ENCODE data around the gene TRIM33. TPM values are rescaled to one million over a fixed set of nuclear protein-coding genes. Genes with fewer than 3 reads are reported as not detected.
"Not testable (repeated sequence)": the region's sequence is repeated elsewhere in the genome, so short reads cannot be mapped to it uniquely, and the experiment has no call there.

The TRIM33 gene
- total RNA-seq, 8 experiments from 2014 or later = 20.2 to 63.0 (median 51.4) TPM

DNA sequence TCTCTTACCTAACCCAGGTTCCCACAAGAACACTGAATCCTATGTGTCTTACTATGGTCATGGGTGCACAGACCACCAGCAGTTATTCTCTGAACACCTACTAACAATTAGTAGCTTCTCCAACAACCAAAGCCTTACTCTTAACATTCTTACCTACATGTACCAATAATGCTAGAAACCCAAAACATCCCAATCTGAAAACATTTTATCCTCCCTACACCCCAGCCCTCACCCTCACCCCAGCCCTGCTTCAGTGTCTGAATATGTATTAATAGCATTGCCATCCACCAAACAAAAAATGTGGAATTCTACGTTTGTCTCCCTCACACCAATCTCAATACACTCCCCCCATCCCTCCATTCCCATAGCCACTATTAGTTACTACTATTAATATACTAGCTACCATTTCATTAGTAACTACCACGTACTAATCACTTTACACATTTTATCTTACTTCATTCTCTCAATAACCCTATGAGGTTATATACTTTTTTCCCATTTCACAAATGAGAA is 2.6 kb downstream of the TRIM33 start:
- Histone ChIP-seq H3K27ac (no peak overlapping the region), H3K4me1 (replicated peaks in 1 of 2) (peaks cover 18 to 23% of the 10 kb centered on the region in 2 donors), H3K4me3 (peak overlapping the region; percentile 59 to 95 (median 73))
- in situ Hi-C loops (cut with MboI; ENCODE audit: low pct_unique_long_range_greater_than_20kb in 2 of 9, low sequenced_read_pairs in 9 of 9, unreplicated experiment in 9 of 9) = loop anchor here in 1 of 9 experiments (25.0 kb wide), 1 partner anchor 579 kb away; the partner anchor contains the start of gene TSPAN2
- 14 to 100% (median 49%) methylated on average over 1 to 2 of the region's 2 CpGs; no CpG with 5 or more reads in 2 of the 10 experiments for WGBS, 10 experiments
- ATAC-seq (replicated peaks in 6 of 8) = no peak

DNA sequence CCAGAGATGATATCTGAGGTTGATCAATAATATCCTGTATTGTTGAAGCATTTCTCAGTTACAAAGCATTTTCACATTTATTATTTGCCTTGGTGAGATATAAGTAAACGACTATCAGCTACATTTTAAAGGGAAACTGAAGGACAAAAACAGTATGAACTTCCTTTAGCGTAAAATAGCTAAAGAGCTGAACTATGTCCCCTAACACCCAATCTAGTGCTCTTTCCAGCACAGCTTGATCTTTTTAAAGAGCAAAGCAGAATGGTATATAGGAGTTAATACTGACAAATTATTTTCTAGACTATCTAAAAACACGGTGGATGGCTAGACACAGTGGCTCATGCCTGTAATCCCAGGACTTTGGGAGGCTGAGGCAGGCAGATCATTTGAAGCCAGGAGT is 3.5 kb downstream of the TRIM33 start:
- in situ Hi-C loops (cut with MboI; ENCODE audit: low pct_unique_long_range_greater_than_20kb in 2 of 9, low sequenced_read_pairs in 9 of 9, unreplicated experiment in 9 of 9) = loop anchor here in 1 of 9 experiments (25.0 kb wide), 1 partner anchor 580 kb away; the partner anchor contains the start of gene TSPAN2
- no peak for ATAC-seq (replicated peaks in 6 of 8)
- Histone ChIP-seq H3K4me1 (replicated peaks in 1 of 2) (peaks cover 18 to 23% of the 10 kb centered on the region in 2 donors), H3K4me3 (peak overlapping the region in 3 of 5 donors; percentile 59 to 95 (median 73)), H3K27ac (no peak overlapping the region)
- 39 to 93% (median 82%) methylated on average over 2 to 3 of the region's 3 CpGs; no CpG with 5 or more reads in 2 of the 10 experiments for WGBS, 10 experiments

GRCh38 chr1:114505148-114505561 is 5.8 kb downstream of the TRIM33 start:
- H3K27ac ChIP-seq = no peak overlapping the region
- in situ Hi-C loops (cut with MboI; ENCODE audit: low pct_unique_long_range_greater_than_20kb in 2 of 9, low sequenced_read_pairs in 9 of 9, unreplicated experiment in 9 of 9) = loop anchor here in 1 of 9 experiments (25.0 kb wide), 1 partner anchor 582 kb away; the partner anchor contains the start of gene TSPAN2
- no peak overlapping the region for H3K4me3 ChIP-seq
- WGBS, 10 experiments = 93 to 100% (median 100%) methylated on average over 1 to 2 of the region's 2 CpGs; no CpG with 5 or more reads in 2 of the 10 experiments
- ATAC-seq (replicated peaks in 6 of 8) = no peak
- H3K4me1 ChIP-seq (replicated peaks in 1 of 2) = peaks cover 18 to 21% of the 10 kb centered on the region in 2 donors

- Histone ChIP-seq H3K4me3 (no peak overlapping the region), H3K27ac (no peak overlapping the region), H3K4me1 (replicated peaks in 1 of 2) (peaks cover 18 to 21% of the 10 kb centered on the region in 2 donors)
- in situ Hi-C loops (cut with MboI; ENCODE audit: low pct_unique_long_range_greater_than_20kb in 2 of 9, low sequenced_read_pairs in 9 of 9, unreplicated experiment in 9 of 9) = loop anchor here in 1 of 9 experiments (25.0 kb wide), 1 partner anchor 583 kb away; the partner anchor contains the start of gene TSPAN2
- no peak for ATAC-seq (replicated peaks in 6 of 8)
- WGBS, 10 experiments = 72 to 100% (median 89%) methylated on average over 2 to 7 of the region's 7 CpGs
These were observed 7.0 kb downstream of the TRIM33 start for GRCh38 chr1:114503916-114504422.

DNA sequence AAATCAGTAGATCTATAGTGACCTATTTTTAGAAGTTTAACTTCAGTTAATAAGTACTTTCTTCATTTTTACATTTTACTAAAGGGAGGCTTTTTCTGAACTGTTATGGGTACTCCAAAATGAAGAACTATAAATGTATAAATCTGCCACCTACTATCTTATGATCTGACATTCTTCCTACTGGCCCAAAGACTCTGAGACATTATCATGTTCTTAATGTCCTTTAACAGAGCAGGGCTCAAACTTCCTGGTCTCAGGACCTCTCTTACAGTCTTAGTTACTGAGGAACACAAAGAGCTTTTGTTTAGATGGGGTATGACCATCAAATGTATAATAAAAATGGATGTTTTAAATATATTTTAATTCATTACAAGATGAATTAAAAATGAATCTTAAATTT is 8.9 kb downstream of the TRIM33 start:
- in situ Hi-C loops (cut with MboI; ENCODE audit: low pct_unique_long_range_greater_than_20kb in 2 of 9, low sequenced_read_pairs in 9 of 9, unreplicated experiment in 9 of 9) = loop anchor here in 1 of 9 experiments (25.0 kb wide), 1 partner anchor 585 kb away; the partner anchor contains the start of gene TSPAN2
- Histone ChIP-seq H3K4me3 (no peak overlapping the region), H3K4me1 (replicated peaks in 1 of 2) (peaks cover 2 to 6% of the 10 kb centered on the region in 2 donors), H3K27ac (no peak overlapping the region)
- ATAC-seq (replicated peaks in 6 of 8) = no peak

GRCh38 chr1:114499478-114499877 is 11.5 kb downstream of the TRIM33 start:
- ATAC-seq (replicated peaks in 6 of 8) = no peak
- H3K4me3 ChIP-seq = no peak overlapping the region
- H3K4me1 ChIP-seq (replicated peaks in 1 of 2) = no peaks in the 10 kb centered on the region
- in situ Hi-C loops (cut with MboI; ENCODE audit: low pct_unique_long_range_greater_than_20kb in 2 of 9, low sequenced_read_pairs in 9 of 9, unreplicated experiment in 9 of 9) = no loop called here
- H3K27ac ChIP-seq = no peak overlapping the region

- WGBS, 10 experiments = 50 to 100% (median 100%) methylated on average over 1 of the region's 1 CpG; no CpG with 5 or more reads in 3 of the 10 experiments
- ATAC-seq (replicated peaks in 6 of 8) = peak in 2 of 8 experiments; percentile 57 to 65
- in situ Hi-C loops (cut with MboI; ENCODE audit: low pct_unique_long_range_greater_than_20kb in 2 of 9, low sequenced_read_pairs in 9 of 9, unreplicated experiment in 9 of 9) = no loop called here
- H3K4me1 ChIP-seq (replicated peaks in 1 of 2) = no peaks in the 10 kb centered on the region
- no peak overlapping the region for H3K4me3 ChIP-seq
- H3K27ac ChIP-seq = no peak overlapping the region
These were observed 14.9 kb downstream of the TRIM33 start for GRCh38 chr1:114496089-114496488.

- WGBS, 10 experiments = 95 to 100% (median 100%) methylated on average over 2 of the region's 2 CpGs
- in situ Hi-C loops (cut with MboI; ENCODE audit: low pct_unique_long_range_greater_than_20kb in 2 of 9, low sequenced_read_pairs in 9 of 9, unreplicated experiment in 9 of 9) = no loop called here
- Histone ChIP-seq H3K4me1 (replicated peaks in 1 of 2) (no peaks in the 10 kb centered on the region), H3K4me3 (no peak overlapping the region), H3K27ac (no peak overlapping the region)
- ATAC-seq (replicated peaks in 6 of 8) = no peak
These were observed 15.5 kb downstream of the TRIM33 start for GRCh38 chr1:114495486-114495885.

DNA sequence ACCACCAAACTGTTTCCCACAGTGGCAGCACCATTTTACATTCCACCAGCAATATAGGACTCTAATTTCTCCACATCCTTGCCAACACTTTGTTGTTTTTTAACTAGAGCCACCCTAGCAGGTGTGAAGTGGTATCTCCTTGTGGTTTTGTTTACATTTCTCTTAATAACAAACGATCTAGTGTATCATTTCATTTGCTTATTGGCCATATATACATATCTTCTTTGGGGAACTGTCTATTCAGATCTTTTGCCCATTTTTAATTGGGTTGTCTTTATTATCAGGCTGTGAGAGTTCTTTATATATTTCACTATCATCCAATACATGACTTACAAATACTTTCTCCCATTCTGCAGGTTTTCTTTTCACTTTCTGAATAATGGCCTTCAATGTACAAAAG is 18.0 kb downstream of the TRIM33 start:
- ATAC-seq (replicated peaks in 6 of 8) = no peak
- no peak overlapping the region for H3K4me3 ChIP-seq
- no peak overlapping the region for H3K27ac ChIP-seq
- WGBS, 10 experiments = 80 to 100% (median 100%) methylated on average over 1 of the region's 1 CpG
- in situ Hi-C loops (cut with MboI; ENCODE audit: low pct_unique_long_range_greater_than_20kb in 2 of 9, low sequenced_read_pairs in 9 of 9, unreplicated experiment in 9 of 9) = no loop called here
- H3K4me1 ChIP-seq (replicated peaks in 1 of 2) = no peaks in the 10 kb centered on the region

- in situ Hi-C loops (cut with MboI; ENCODE audit: low pct_unique_long_range_greater_than_20kb in 2 of 9, low sequenced_read_pairs in 9 of 9, unreplicated experiment in 9 of 9) = no loop called here
- H3K4me3 ChIP-seq = no peak overlapping the region
- H3K4me1 ChIP-seq (replicated peaks in 1 of 2) = no peaks in the 10 kb centered on the region
- ATAC-seq (replicated peaks in 6 of 8) = peak in 2 of 8 experiments; percentile 81
- WGBS, 10 experiments = 0 to 75% (median 50%) methylated on average over 1 of the region's 1 CpG; no CpG with 5 or more reads in 1 of the 10 experiments
- no peak overlapping the region for H3K27ac ChIP-seq
These were observed 20.7 kb downstream of the TRIM33 start for GRCh38 chr1:114490274-114490693.

DNA sequence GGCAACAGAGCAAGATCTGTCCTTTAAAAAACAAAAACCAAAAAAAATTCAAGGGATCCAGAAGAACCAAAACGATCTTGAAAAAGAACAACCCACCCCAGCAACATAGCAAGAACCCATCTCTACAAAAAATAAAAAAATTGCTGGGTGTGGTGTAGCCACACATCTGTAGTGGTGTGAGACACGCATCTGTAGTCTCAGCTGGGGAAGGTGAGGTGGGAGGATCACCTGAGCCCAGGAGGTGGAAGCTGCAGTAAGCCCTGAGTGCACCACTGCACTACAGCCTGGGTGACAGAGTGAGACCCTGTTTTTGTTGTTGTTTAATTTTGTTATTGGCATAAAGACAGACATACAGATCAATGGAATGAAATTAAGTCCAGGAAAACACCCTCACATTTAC is 22.3 kb downstream of the TRIM33 start:
- in situ Hi-C loops (cut with MboI; ENCODE audit: low pct_unique_long_range_greater_than_20kb in 2 of 9, low sequenced_read_pairs in 9 of 9, unreplicated experiment in 9 of 9) = no loop called here

DNA sequence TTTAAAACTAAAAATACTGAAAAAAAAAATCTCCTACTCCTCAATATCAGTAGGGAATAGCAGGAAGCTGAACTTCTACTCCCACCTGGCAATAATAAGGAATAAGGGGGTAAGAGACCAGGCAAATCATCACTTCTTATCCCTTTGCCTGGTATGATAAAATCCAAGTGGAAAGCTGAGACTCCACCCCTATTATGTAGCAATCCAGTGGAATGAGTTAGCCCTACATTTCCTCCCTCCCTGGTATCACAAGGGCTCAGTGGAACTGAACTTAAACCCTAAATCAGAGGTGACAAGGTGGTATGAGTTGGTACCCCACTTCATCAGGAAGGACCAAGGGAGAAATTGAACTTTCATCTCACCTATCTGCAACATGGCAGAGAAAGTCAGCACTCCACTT is 25.7 kb downstream of the TRIM33 start:
- Histone ChIP-seq H3K4me3 (no peak overlapping the region), H3K27ac (no peak overlapping the region), H3K4me1 (replicated peaks in 1 of 2) (no peaks in the 10 kb centered on the region)
- peak in 2 of 8 experiments; percentile 37 to 44 for ATAC-seq (replicated peaks in 6 of 8)
- in situ Hi-C loops (cut with MboI; ENCODE audit: low pct_unique_long_range_greater_than_20kb in 2 of 9, low sequenced_read_pairs in 9 of 9, unreplicated experiment in 9 of 9) = no loop called here

More for the DNA sequence above, 22.3 kb downstream of the TRIM33 start:
- H3K4me1 ChIP-seq (replicated peaks in 1 of 2) = no peaks in the 10 kb centered on the region
- H3K27ac ChIP-seq = no peak overlapping the region
- ATAC-seq (replicated peaks in 6 of 8) = no peak
- no peak overlapping the region for H3K4me3 ChIP-seq
- 33 to 100% (median 100%) methylated on average over 1 to 2 of the region's 2 CpGs; no CpG with 5 or more reads in 1 of the 10 experiments for WGBS, 10 experiments

- Histone ChIP-seq H3K4me1 (replicated peaks in 1 of 2) (no peaks in the 10 kb centered on the region), H3K4me3 (no peak overlapping the region), H3K27ac (no peak overlapping the region)
- 80 to 100% (median 94%) methylated on average over 1 to 3 of the region's 3 CpGs; no CpG with 5 or more reads in 2 of the 10 experiments for WGBS, 10 experiments
- in situ Hi-C loops (cut with MboI; ENCODE audit: low pct_unique_long_range_greater_than_20kb in 2 of 9, low sequenced_read_pairs in 9 of 9, unreplicated experiment in 9 of 9) = no loop called here
- no peak for ATAC-seq (replicated peaks in 6 of 8)
These were observed 28.4 kb downstream of the TRIM33 start for GRCh38 chr1:114482585-114482984.

DNA sequence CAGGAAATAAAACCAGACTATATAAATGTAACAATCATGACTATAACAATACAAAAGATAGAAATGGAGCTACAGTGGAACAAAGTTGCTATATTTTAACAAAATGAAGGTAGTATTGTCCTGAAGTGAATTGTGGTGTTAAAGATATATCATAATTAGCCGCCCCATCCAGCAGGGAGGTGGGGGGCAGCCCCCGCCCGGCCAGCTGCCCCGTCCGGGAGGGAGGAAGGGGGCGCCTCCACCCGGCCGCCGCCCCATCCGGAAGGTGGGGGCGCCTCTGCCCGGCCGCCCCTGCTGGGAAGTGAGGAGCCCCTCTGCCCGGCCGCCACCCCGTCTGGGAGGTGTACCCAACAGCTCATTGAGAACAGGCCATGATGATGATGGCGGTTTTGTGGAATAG is 31.4 kb downstream of the TRIM33 start:
- ATAC-seq (replicated peaks in 6 of 8); in situ Hi-C loops (cut with MboI; ENCODE audit: low pct_unique_long_range_greater_than_20kb in 2 of 9, low sequenced_read_pairs in 9 of 9, unreplicated experiment in 9 of 9); H3K4me1 ChIP-seq (replicated peaks in 1 of 2); H3K4me3 ChIP-seq; H3K27ac ChIP-seq: not testable (repeated sequence)
- 76 to 100% (median 100%) methylated on average over 1 to 2 of the region's 17 CpGs; no CpG with 5 or more reads in 7 of the 10 experiments for whole genome bisulfite sequencing, 10 experiments
